ENCODE results near the gene RNF175.

Gene RNF175

GRCh38 chr4:153765894-153766293 lies 6.1 kb upstream of the RNF175 start:
- no peak overlapping the region for H3K4me3 ChIP-seq (ENCODE audit: low read length)
- TF ChIP-seq CTCF (conservative IDR thresholded peaks at IDR 0.05; ENCODE audit: low read depth, low read length): no peak

GRCh38 chr4:153764601-153765368 lies 5.0 kb upstream of the RNF175 start:
- no peak for DNase-seq (ENCODE audit: low read depth)
- TF ChIP-seq CTCF (conservative IDR thresholded peaks at IDR 0.05; ENCODE audit: low read depth, low read length): no peak
- H3K4me3 ChIP-seq (ENCODE audit: low read length): no peak overlapping the region

More at GRCh38 chr4:153765894-153766293, 6.1 kb upstream of the RNF175 start:
- DNase-seq (ENCODE audit: low read depth): no peak

GRCh38 chr4:153763404-153763803 lies 3.6 kb upstream of the RNF175 start:
- H3K4me3 ChIP-seq (ENCODE audit: low read length): no peak overlapping the region
- TF ChIP-seq CTCF (conservative IDR thresholded peaks at IDR 0.05; ENCODE audit: low read depth, low read length): peak; percentile 39
- DNase-seq (ENCODE audit: low read depth): no peak

- H3K4me3 ChIP-seq (ENCODE audit: low read length): peak overlapping the region; percentile 55
- no peak for TF ChIP-seq CTCF (conservative IDR thresholded peaks at IDR 0.05; ENCODE audit: low read depth, low read length)
- no peak for DNase-seq (ENCODE audit: low read depth)
Observed at GRCh38 chr4:153758688-153759406, 977 bp downstream of the RNF175 start.

- no peak for TF ChIP-seq CTCF (conservative IDR thresholded peaks at IDR 0.05; ENCODE audit: low read depth, low read length)
- DNase-seq (ENCODE audit: low read depth): no peak
- H3K4me3 ChIP-seq (ENCODE audit: low read length): no peak overlapping the region
Observed at GRCh38 chr4:153758136-153758535, 1.7 kb downstream of the RNF175 start.

- no peak for TF ChIP-seq CTCF (conservative IDR thresholded peaks at IDR 0.05; ENCODE audit: low read depth, low read length)
- H3K4me3 ChIP-seq (ENCODE audit: low read length): no peak overlapping the region
- peak; percentile 15 for DNase-seq (ENCODE audit: low read depth)
Observed at GRCh38 chr4:153757407-153757806, 2.4 kb downstream of the RNF175 start.

- TF ChIP-seq CTCF (conservative IDR thresholded peaks at IDR 0.05; ENCODE audit: low read depth, low read length): no peak
- no peak overlapping the region for H3K4me3 ChIP-seq (ENCODE audit: low read length)
- no peak for DNase-seq (ENCODE audit: low read depth)
Observed at GRCh38 chr4:153755186-153755585, 4.6 kb downstream of the RNF175 start.

Data from retinal pigment epithelial cell (primary cell).